H1 (cell line): ENCODE measurements around the gene GNG7. TPM values are rescaled to one million over a fixed set of nuclear protein-coding genes. Genes with fewer than 3 reads are reported as not detected.

Experiments used
- CBX8 ChIP-seq: fragments of 300-800, 300-1000 bp; sonication (generic); IDR thresholded peaks from 2 replicates; pipeline ENCODE4 v1.7.1; 2016; ENCODE audit warnings: low read depth, low read length, borderline replicate concordance
- JUND ChIP-seq: IDR thresholded peaks from 2 replicates; pipeline ENCODE4 v1.6.1; 2011; ENCODE audit warnings: mild to moderate bottlenecking, improper control_type of control experiment, low read length
- PHF8 ChIP-seq: fragments of 200-600 bp; sonication (generic); conservative IDR thresholded peaks from 2 replicates; pipeline ENCODE4 v1.7.1; 2012; ENCODE audit warnings: low read depth, mild to moderate bottlenecking, inconsistent platforms, low read length, moderate library complexity
- POLR2A ChIP-seq, 2 experiments: IDR thresholded peaks; 1 replicate in 1 of 2; 2 replicates in 1 of 2; pipeline ENCODE4 v1.6.1; 2011; ENCODE audit warnings: low read depth in 2 of 2, low read length in 2 of 2, mild to moderate bottlenecking in 2 of 2; ENCODE audit errors: control extremely low read depth in 1 of 2
- SIN3A ChIP-seq, 2 experiments: IDR thresholded peaks in 1 of 2; conservative IDR thresholded peaks in 1 of 2; 2 replicates each; pipeline ENCODE4 v1.6.1; 2011 to 2012; ENCODE audit warnings: low read length in 2 of 2, improper control_type of control experiment in 1 of 2, low read depth in 1 of 2, mild to moderate bottlenecking in 1 of 2
- TEAD4 ChIP-seq: IDR thresholded peaks from 2 replicates; pipeline ENCODE4 v1.6.1; 2012; ENCODE audit warnings: low read depth, low read length, inconsistent platforms, mixed read lengths
- polyA plus RNA-seq, 7 experiments: library from polyadenylated mRNA; depleted of rRNA in 3 of 7; stranded (reverse) in 5 of 7; unstranded in 2 of 7; fragments of >200 nt in 5 of 7; fragments of 200-250 nt in 2 of 7; gene quantifications; 1 replicate in 5 of 7; 2 replicates in 1 of 7; 4 replicates in 1 of 7; pipeline versions ENCODE4 v1.2.1 to v1.2.3, GENCODE V29; 2011 to 2013; ENCODE audit warnings: missing spikeins in 2 of 7, mixed read lengths in 2 of 7
- total RNA-seq: library from RNA; stranded (reverse); fragmentation: NEBNext Ultra II Directional; extraction: Animal tissue kit (Norgen Biotek cat#: 25700); gene quantifications from 2 replicates; pipeline ENCODE4 v1.2.1, GENCODE V29; 2021
- TF ChIP-seq, protein P1 (sequence below): fragments of 300-600 bp; sonication (generic); IDR thresholded peaks from 2 replicates; pipeline ENCODE4 v1.7.1; 2012; ENCODE audit warnings: low read length, moderate library complexity, mild to moderate bottlenecking, inconsistent platforms; ENCODE audit not compliant: insufficient replicate concordance
- TF ChIP-seq, protein P2 (sequence below): IDR thresholded peaks from 2 replicates; pipeline ENCODE4 v1.6.1; 2012; ENCODE audit warnings: inconsistent platforms

GNG7 gene
- total and polyA plus RNA-seq, 2 of the 8 experiments (the other 6 are each of a cell fraction or from before 2014, with no cell fraction given): 2.8 to 7.8 TPM

DNA sequence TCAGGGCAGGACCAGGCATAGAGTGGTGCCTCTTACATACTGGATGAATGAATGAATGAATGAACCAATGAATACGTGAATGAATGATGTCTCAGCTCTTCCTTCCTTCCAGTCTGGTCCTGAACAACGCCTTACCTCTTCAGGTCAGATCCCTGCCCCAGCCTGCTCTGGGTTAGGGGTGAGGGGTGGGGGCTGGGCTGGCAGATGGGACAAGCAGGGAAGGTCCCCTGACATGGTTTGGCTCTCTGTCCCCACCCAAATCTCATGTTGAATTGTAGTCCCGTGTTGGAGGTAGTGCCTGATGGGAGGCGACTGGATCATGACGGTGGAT lies 9.3 kb upstream of the GNG7 start (continued):
- TF ChIP-seq PHF8 (no peak), SIN3A (conservative IDR thresholded peaks at IDR 0.05 in 1 of 2, IDR thresholded peaks at IDR 0.05 in 1 of 2; ENCODE audit: low read depth in 1 of 2, low read length in 2 of 2) (no peak), JUND (no peak), POLR2A (IDR thresholded peaks at IDR 0.05; ENCODE audit: control extremely low read depth in 1 of 2, low read depth in 2 of 2, low read length in 2 of 2) (no peak), TEAD4 (no peak), CBX8 (no peak)
- TF ChIP-seq, protein P1, sequence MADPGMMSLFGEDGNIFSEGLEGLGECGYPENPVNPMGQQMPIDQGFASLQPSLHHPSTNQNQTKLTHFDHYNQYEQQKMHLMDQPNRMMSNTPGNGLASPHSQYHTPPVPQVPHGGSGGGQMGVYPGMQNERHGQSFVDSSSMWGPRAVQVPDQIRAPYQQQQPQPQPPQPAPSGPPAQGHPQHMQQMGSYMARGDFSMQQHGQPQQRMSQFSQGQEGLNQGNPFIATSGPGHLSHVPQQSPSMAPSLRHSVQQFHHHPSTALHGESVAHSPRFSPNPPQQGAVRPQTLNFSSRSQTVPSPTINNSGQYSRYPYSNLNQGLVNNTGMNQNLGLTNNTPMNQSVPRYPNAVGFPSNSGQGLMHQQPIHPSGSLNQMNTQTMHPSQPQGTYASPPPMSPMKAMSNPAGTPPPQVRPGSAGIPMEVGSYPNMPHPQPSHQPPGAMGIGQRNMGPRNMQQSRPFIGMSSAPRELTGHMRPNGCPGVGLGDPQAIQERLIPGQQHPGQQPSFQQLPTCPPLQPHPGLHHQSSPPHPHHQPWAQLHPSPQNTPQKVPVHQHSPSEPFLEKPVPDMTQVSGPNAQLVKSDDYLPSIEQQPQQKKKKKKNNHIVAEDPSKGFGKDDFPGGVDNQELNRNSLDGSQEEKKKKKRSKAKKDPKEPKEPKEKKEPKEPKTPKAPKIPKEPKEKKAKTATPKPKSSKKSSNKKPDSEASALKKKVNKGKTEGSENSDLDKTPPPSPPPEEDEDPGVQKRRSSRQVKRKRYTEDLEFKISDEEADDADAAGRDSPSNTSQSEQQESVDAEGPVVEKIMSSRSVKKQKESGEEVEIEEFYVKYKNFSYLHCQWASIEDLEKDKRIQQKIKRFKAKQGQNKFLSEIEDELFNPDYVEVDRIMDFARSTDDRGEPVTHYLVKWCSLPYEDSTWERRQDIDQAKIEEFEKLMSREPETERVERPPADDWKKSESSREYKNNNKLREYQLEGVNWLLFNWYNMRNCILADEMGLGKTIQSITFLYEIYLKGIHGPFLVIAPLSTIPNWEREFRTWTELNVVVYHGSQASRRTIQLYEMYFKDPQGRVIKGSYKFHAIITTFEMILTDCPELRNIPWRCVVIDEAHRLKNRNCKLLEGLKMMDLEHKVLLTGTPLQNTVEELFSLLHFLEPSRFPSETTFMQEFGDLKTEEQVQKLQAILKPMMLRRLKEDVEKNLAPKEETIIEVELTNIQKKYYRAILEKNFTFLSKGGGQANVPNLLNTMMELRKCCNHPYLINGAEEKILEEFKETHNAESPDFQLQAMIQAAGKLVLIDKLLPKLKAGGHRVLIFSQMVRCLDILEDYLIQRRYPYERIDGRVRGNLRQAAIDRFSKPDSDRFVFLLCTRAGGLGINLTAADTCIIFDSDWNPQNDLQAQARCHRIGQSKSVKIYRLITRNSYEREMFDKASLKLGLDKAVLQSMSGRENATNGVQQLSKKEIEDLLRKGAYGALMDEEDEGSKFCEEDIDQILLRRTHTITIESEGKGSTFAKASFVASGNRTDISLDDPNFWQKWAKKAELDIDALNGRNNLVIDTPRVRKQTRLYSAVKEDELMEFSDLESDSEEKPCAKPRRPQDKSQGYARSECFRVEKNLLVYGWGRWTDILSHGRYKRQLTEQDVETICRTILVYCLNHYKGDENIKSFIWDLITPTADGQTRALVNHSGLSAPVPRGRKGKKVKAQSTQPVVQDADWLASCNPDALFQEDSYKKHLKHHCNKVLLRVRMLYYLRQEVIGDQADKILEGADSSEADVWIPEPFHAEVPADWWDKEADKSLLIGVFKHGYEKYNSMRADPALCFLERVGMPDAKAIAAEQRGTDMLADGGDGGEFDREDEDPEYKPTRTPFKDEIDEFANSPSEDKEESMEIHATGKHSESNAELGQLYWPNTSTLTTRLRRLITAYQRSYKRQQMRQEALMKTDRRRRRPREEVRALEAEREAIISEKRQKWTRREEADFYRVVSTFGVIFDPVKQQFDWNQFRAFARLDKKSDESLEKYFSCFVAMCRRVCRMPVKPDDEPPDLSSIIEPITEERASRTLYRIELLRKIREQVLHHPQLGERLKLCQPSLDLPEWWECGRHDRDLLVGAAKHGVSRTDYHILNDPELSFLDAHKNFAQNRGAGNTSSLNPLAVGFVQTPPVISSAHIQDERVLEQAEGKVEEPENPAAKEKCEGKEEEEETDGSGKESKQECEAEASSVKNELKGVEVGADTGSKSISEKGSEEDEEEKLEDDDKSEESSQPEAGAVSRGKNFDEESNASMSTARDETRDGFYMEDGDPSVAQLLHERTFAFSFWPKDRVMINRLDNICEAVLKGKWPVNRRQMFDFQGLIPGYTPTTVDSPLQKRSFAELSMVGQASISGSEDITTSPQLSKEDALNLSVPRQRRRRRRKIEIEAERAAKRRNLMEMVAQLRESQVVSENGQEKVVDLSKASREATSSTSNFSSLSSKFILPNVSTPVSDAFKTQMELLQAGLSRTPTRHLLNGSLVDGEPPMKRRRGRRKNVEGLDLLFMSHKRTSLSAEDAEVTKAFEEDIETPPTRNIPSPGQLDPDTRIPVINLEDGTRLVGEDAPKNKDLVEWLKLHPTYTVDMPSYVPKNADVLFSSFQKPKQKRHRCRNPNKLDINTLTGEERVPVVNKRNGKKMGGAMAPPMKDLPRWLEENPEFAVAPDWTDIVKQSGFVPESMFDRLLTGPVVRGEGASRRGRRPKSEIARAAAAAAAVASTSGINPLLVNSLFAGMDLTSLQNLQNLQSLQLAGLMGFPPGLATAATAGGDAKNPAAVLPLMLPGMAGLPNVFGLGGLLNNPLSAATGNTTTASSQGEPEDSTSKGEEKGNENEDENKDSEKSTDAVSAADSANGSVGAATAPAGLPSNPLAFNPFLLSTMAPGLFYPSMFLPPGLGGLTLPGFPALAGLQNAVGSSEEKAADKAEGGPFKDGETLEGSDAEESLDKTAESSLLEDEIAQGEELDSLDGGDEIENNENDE: no peak
- TF ChIP-seq, protein P2, sequence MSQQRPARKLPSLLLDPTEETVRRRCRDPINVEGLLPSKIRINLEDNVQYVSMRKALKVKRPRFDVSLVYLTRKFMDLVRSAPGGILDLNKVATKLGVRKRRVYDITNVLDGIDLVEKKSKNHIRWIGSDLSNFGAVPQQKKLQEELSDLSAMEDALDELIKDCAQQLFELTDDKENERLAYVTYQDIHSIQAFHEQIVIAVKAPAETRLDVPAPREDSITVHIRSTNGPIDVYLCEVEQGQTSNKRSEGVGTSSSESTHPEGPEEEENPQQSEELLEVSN: no peak
